HCT116 (cell line): ENCODE data around the gene ARHGAP10. TPM values are rescaled to one million over a fixed set of nuclear protein-coding genes. Genes with fewer than 3 reads are reported as not detected.

Experiments
- ATAC-seq: fragments of 200-7000 bp; cut with Tn5 transposase; 2 replicates; pipeline ENCODE4 v1.9.1; 2020; ENCODE audit warnings: mild to moderate bottlenecking, moderate library complexity
- BruUV-seq: library from RNA; stranded (reverse); fragments of 400-500 nt; replicated peaks from 2 replicates; lab custom pipeline; 2021; lab: Mats Ljungman, UMichigan
- CTCF ChIA-PET: fragments of 300-600 bp; sonication (Branson Sonifier 250); formaldehyde crosslinking; loops from one replicate; lab custom pipeline; 2021; ENCODE audit warnings: antibody characterized with exemption; lab: Charles Lee
- POLR2A ChIA-PET: fragments of 300-600, 350-600 bp; sonication (Branson Sonifier 250); formaldehyde crosslinking; loops from one replicate; lab custom pipeline; 2021; ENCODE audit warnings: antibody characterized with exemption; lab: Charles Lee
- RAD21 ChIA-PET, 2 experiments: fragments of 300-600 bp; sonication (Branson Sonifier 250); formaldehyde crosslinking; loops; one replicate each; lab custom pipeline; 2023; ENCODE audit warnings: low total read pairs in 2 of 2; ENCODE audit not compliant: uncharacterized antibody in 2 of 2, unreplicated experiment in 2 of 2, low non-redundant PET in 1 of 2; lab: Charles Lee
- DNase-seq: peaks from one replicate; pipeline ENCODE4 v3.0.0-alpha.2; 2010; ENCODE audit warnings: low read depth, low spot score
- H2AFZ ChIP-seq: fragments of 200-600 bp; shearing (Covaris generic), sonication (generic); 2 replicates; pipeline ENCODE4 v1.6.1; 2017; ENCODE audit warnings: low read depth, mixed run types, mixed read lengths, antibody characterized with exemption, low read length; ENCODE audit not compliant: poor library complexity, severe bottlenecking
- H3K27ac ChIP-seq: 2 replicates; pipeline ENCODE4 v1.5.1; 2012; ENCODE audit warnings: low read depth, low read length
- H3K27me3 ChIP-seq: fragments of 200-600 bp; sonication (generic); 2 replicates; pipeline ENCODE4 v1.6.1; 2016; ENCODE audit warnings: mixed run types, low read length, mixed read lengths; ENCODE audit not compliant: insufficient read depth
- H3K36me3 ChIP-seq, 2 experiments: fragments of 200-500 bp in 1 of 2; fragments of 200-600 bp in 1 of 2; sonication (Bioruptor generic) in 1 of 2; sonication (generic) in 1 of 2; 2 replicates each; pipeline versions ENCODE4 v1.5.1 to v1.6.1; 2014 to 2016; ENCODE audit warnings: low read length in 2 of 2, inconsistent platforms in 1 of 2, mixed read lengths in 1 of 2, mixed run types in 1 of 2; ENCODE audit not compliant: insufficient read depth in 2 of 2, control insufficient read depth in 1 of 2
- H3K4me1 ChIP-seq, 2 experiments: fragments of 200-600 bp in 1 of 2; sonication (generic) in 1 of 2; 2 replicates each; pipeline versions ENCODE4 v1.5.1 to v1.6.1; 2012 to 2017; ENCODE audit warnings: low read length in 2 of 2, inconsistent platforms in 1 of 2, mild to moderate bottlenecking in 1 of 2, mixed read lengths in 1 of 2, mixed run types in 1 of 2, moderate library complexity in 1 of 2; ENCODE audit not compliant: insufficient read depth in 2 of 2, control insufficient read depth in 1 of 2
- H3K4me2 ChIP-seq: fragments of 200-600 bp; sonication (generic); 2 replicates; pipeline ENCODE4 v1.6.1; 2017; ENCODE audit warnings: mixed run types, low read length, mixed read lengths
- H3K4me3 ChIP-seq, 2 experiments: fragments of 200-600 bp in 1 of 2; sonication (generic) in 1 of 2; replicated peaks in 1 of 2; 2 replicates each; pipeline ENCODE4 v1.5.1; 2011 to 2016; ENCODE audit warnings: low read length in 2 of 2, control low read depth in 1 of 2, low read depth in 1 of 2, mild to moderate bottlenecking in 1 of 2, mixed read lengths in 1 of 2, mixed run types in 1 of 2
- H3K79me2 ChIP-seq: fragments of 200-600 bp; sonication (generic); 2 replicates; pipeline ENCODE4 v1.6.1; 2017; ENCODE audit warnings: mild to moderate bottlenecking, mixed run types, low read length, moderate library complexity, mixed read lengths; ENCODE audit not compliant: insufficient read depth
- H3K9ac ChIP-seq: fragments of 200-600 bp; sonication (generic); 2 replicates; pipeline ENCODE4 v1.6.1; 2016; ENCODE audit warnings: low read length, mixed read lengths
- H3K9me2 ChIP-seq: fragments of 200-600 bp; sonication (generic), shearing (Covaris generic); 2 replicates; pipeline ENCODE4 v1.6.1; 2017; ENCODE audit warnings: mixed run types, mild to moderate bottlenecking, moderate library complexity; ENCODE audit not compliant: insufficient read depth
- H3K9me3 ChIP-seq, 2 experiments: fragments of 200-500 bp in 1 of 2; fragments of 200-600 bp in 1 of 2; sonication (Bioruptor generic) in 1 of 2; sonication (generic) in 1 of 2; 2 replicates each; pipeline ENCODE4 v1.6.1; 2014 to 2017; ENCODE audit warnings: low read length in 2 of 2, mixed read lengths in 2 of 2, inconsistent platforms in 1 of 2, low read depth in 1 of 2, mild to moderate bottlenecking in 1 of 2, mixed run types in 1 of 2, moderate library complexity in 1 of 2; ENCODE audit not compliant: control insufficient read depth in 1 of 2, insufficient read depth in 1 of 2
- H4K20me1 ChIP-seq: fragments of 200-600 bp; sonication (generic), shearing (Covaris generic); 2 replicates; pipeline ENCODE4 v1.6.1; 2017; ENCODE audit warnings: mixed run types, mild to moderate bottlenecking, moderate library complexity; ENCODE audit not compliant: insufficient read depth
- CEBPB ChIP-seq: IDR thresholded peaks from 2 replicates; pipeline ENCODE4 v1.6.1; 2012; ENCODE audit warnings: low read depth
- EGR1 ChIP-seq: IDR thresholded peaks from 2 replicates; pipeline ENCODE4 v1.6.1; 2012; ENCODE audit warnings: low read depth
- ELF1 ChIP-seq: IDR thresholded peaks from 2 replicates; pipeline ENCODE4 v1.6.1; 2012; ENCODE audit warnings: low read depth, borderline replicate concordance
- FOSL1 ChIP-seq: IDR thresholded peaks from 2 replicates; pipeline ENCODE4 v1.6.1; 2012; ENCODE audit warnings: low read depth
- JUND ChIP-seq: IDR thresholded peaks from 2 replicates; pipeline ENCODE4 v1.6.1; 2012
- POLR2A ChIP-seq: IDR thresholded peaks from 2 replicates; pipeline ENCODE4 v1.7.0; 2011; ENCODE audit warnings: borderline replicate concordance; ENCODE audit not compliant: insufficient read depth, insufficient read length; ENCODE audit errors: extremely low read depth
- RAD21 ChIP-seq: IDR thresholded peaks from 2 replicates; pipeline ENCODE4 v1.6.1; 2012; ENCODE audit warnings: low read depth, mild to moderate bottlenecking
- REST ChIP-seq: IDR thresholded peaks from 2 replicates; pipeline ENCODE4 v1.6.1; 2012; ENCODE audit warnings: low read depth
- SIN3A ChIP-seq: IDR thresholded peaks from 2 replicates; pipeline ENCODE4 v1.6.1; 2012; ENCODE audit warnings: low read depth
- SRF ChIP-seq: IDR thresholded peaks from 2 replicates; pipeline ENCODE4 v1.6.1; 2012; ENCODE audit warnings: low read depth
- TCF7L2 ChIP-seq: IDR thresholded peaks from 2 replicates; pipeline ENCODE4 v1.7.0; 2011; ENCODE audit warnings: borderline replicate concordance, inconsistent platforms; ENCODE audit not compliant: insufficient read depth, insufficient read length; ENCODE audit errors: extremely low read depth
- YY1 ChIP-seq: IDR thresholded peaks from 2 replicates; pipeline ENCODE4 v1.6.1; 2011; ENCODE audit warnings: low read length, low read depth, moderate library complexity, mild to moderate bottlenecking; ENCODE audit not compliant: insufficient replicate concordance; ENCODE audit errors: extremely low read depth
- ZNF274 ChIP-seq: fragments of 200-500 bp; sonication (Bioruptor generic); IDR thresholded peaks from 2 replicates; pipeline ENCODE4 v1.6.1; 2014; ENCODE audit warnings: mild to moderate bottlenecking, low read depth, low read length, inconsistent platforms
- intact Hi-C: fragments of 100-400 bp; cut with micrococcal nuclease; formaldehyde crosslinking; loops from 2 replicates; pipeline ENCODE4 v1.10.0; 2022
- total RNA-seq: library from RNA; stranded (reverse); gene quantifications from one replicate; pipeline ENCODE4 v1.2.1, GENCODE V29; 2021; ENCODE audit not compliant: unreplicated experiment

Gene ARHGAP10
- total RNA-seq, 1 experiment from 2014 or later, result 24.7 TPM

GRCh38 chr4:147851135-147851534 is 119.2 kb downstream of the ARHGAP10 start:
- Histone ChIP-seq H3K27me3 (no peaks in the 10 kb centered on the region), H3K79me2 (0 out of 2 replicates have a peak, but pooled peaks cover 2% of the 10 kb centered on the region), H3K36me3 (peaks cover 0 to 4% of the 10 kb centered on the region in 2 experiments; a peak in 1 of 4 replicates), H3K4me1 (no peaks in the 10 kb centered on the region), H3K9me3 (no peaks in the 10 kb centered on the region), H4K20me1 (peaks cover 7% of the 10 kb centered on the region; the same call in 1 of the 2 replicates), H2AFZ (no peak overlapping the region), H3K27ac (no peak overlapping the region), H3K4me3 (no peak overlapping the region), H3K9ac (no peak overlapping the region), H3K9me2 (no peaks in the 10 kb centered on the region), H3K4me2 (no peak overlapping the region)
- intact Hi-C loops, result no loop called here
- CTCF ChIA-PET, result no interaction called here
- RAD21 ChIA-PET, result no interaction called here
- TF ChIP-seq CEBPB (no peak), JUND (no peak), RAD21 (no peak), POLR2A (no peak), SRF (no peak), SIN3A (no peak), ELF1 (no peak), REST (no peak)
- DNase-seq (no peak), ATAC-seq (no peak)
- POLR2A ChIA-PET, result no interaction called here
- no TSS peak for BruUV-seq

GRCh38 chr4:147853706-147854105 is 121.8 kb downstream of the ARHGAP10 start:
- ATAC-seq (no peak), DNase-seq (no peak)
- H3K27ac ChIP-seq, result no peak overlapping the region
- H3K4me3 ChIP-seq, result no peak overlapping the region
- ChIA-PET RAD21 (no interaction called here), CTCF (interaction anchor here (3.0 kb wide), 1 partner anchor 12 kb away, joined by 20 read pairs; no protein-coding TSS in a partner anchor), POLR2A (no interaction called here)
- no peaks in the 10 kb centered on the region for H3K9me3 ChIP-seq
- no peak overlapping the region for H2AFZ ChIP-seq
- intact Hi-C loops, result no loop called here
- no peaks in the 10 kb centered on the region for H3K4me1 ChIP-seq
- no peaks in the 10 kb centered on the region for H3K9me2 ChIP-seq
- BruUV-seq, result no TSS peak
- H3K79me2 ChIP-seq, result no peaks in the 10 kb centered on the region
- no peak overlapping the region for H3K4me2 ChIP-seq
- H3K36me3 ChIP-seq, result peaks cover 0 to 4% of the 10 kb centered on the region in 2 experiments; a peak in 2 of 4 replicates
- no peaks in the 10 kb centered on the region for H3K27me3 ChIP-seq
- TF ChIP-seq TCF7L2 (no peak), YY1 (no peak), EGR1 (no peak), FOSL1 (no peak), ZNF274 (no peak), POLR2A (no peak)
- H4K20me1 ChIP-seq, result no peaks in the 10 kb centered on the region; the same call in 1 of the 2 replicates
- H3K9ac ChIP-seq, result no peak overlapping the region
